AG09309 (cell line): ENCODE measurements around the gene CYB561A3.

ENCODE experiments used
- DNase-seq: peaks from one replicate; pipeline ENCODE4 v3.0.0-alpha.2; 2010; ENCODE audit warnings: low read depth
- H3K4me3 ChIP-seq: 2 replicates; pipeline ENCODE4 v1.5.1; 2011; ENCODE audit warnings: mild to moderate bottlenecking, low read depth, low read length, moderate library complexity; ENCODE audit not compliant: control insufficient read depth
- TF ChIP-seq, protein P1 (sequence below): IDR thresholded peaks from 2 replicates; pipeline ENCODE4 v1.5.1; 2011; ENCODE audit warnings: mild to moderate bottlenecking, low read depth, low read length, inconsistent platforms; ENCODE audit not compliant: insufficient read depth, control insufficient read depth; ENCODE audit errors: missing control alignments

The CYB561A3 gene

DNA sequence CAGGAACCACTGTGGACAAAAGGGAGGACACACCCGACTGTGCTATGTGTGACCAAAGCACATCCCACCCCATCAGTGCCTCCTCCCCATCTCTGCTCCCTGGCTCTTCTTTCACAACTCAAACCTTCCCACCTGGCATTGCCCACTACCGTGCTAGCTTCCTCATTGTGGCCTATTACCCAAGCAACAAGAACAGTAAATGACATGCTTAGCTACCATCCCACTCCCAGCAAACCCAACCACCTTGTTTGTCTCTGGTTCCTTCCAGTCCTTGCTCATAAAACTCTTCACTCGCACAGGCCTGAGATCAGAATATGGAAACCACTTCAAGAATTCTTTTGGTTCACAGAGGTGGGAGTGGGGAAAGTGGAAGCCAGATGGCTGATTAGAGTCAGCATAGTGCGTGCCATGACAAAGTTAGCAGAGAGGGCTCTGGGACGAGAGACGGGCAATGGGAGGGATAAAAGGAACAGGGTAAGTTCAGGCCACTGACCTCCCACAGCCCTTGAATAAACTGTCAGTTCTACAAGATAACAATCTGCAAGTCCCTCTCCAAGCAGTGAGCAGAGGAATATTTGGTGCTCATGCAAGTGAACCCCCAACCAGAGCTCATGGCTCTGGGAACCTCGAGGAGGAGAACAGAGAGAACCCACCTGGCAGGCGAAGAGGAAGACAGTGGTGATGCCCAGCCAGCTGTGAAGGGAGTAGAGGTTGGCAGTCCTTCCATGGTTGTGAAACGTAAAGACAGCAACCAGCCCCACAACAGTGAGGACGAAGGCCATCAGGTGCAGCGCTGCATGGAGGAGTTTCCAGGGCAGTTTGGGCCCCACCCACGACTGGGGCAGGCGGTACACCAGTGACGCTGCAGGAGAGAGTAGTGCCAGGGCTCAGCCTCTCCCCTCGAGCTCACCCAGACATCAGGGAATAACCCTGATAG is 8.3 kb downstream of the CYB561A3 start:
- no peak overlapping the region for H3K4me3 ChIP-seq
- TF ChIP-seq, protein P1, sequence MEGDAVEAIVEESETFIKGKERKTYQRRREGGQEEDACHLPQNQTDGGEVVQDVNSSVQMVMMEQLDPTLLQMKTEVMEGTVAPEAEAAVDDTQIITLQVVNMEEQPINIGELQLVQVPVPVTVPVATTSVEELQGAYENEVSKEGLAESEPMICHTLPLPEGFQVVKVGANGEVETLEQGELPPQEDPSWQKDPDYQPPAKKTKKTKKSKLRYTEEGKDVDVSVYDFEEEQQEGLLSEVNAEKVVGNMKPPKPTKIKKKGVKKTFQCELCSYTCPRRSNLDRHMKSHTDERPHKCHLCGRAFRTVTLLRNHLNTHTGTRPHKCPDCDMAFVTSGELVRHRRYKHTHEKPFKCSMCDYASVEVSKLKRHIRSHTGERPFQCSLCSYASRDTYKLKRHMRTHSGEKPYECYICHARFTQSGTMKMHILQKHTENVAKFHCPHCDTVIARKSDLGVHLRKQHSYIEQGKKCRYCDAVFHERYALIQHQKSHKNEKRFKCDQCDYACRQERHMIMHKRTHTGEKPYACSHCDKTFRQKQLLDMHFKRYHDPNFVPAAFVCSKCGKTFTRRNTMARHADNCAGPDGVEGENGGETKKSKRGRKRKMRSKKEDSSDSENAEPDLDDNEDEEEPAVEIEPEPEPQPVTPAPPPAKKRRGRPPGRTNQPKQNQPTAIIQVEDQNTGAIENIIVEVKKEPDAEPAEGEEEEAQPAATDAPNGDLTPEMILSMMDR: no peak
- DNase-seq: no peak

DNA sequence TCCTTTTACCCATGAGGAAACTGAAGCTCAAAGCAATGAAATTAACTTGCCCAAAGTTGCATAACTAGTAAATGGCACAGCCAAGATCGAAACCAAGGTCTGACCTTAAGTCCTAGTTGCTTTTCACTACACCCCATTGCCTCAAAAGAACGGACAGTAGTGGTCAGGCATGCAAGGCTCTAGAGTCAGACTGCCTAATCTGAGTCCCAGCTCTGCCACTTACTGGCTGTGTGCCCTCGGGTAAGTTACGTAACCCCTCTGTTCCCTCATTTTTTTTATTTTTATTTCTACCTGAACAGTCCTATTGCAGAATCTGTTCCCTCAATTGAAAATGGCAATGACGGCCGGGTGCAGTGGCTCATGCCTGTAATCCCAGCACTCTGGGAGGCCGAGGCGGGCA is 9.6 kb downstream of the CYB561A3 start:
- TF ChIP-seq, protein P1: no peak
- no peak overlapping the region for H3K4me3 ChIP-seq
- no peak for DNase-seq

DNA sequence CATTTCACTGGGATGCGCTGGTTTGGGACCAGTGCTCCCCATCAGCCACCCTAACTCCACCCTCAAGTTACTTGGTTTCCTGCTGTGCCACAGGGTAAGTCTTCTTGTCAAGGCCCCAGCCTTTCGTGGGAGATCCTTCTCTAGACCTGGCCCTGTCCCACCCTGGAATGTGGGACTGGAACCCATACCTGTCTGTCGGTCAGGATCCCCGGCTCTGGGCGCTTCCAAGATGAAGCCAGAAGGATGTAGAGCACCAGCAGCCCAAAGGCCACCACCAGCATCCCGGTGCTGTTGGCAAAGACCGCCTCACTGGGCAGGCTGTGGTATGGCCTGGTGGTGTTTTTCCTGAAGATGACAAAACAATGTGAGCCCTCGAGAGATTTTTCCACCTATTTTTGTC is 10.9 kb downstream of the CYB561A3 start:
- TF ChIP-seq, protein P1: no peak
- no peak overlapping the region for H3K4me3 ChIP-seq
- DNase-seq: no peak

DNA sequence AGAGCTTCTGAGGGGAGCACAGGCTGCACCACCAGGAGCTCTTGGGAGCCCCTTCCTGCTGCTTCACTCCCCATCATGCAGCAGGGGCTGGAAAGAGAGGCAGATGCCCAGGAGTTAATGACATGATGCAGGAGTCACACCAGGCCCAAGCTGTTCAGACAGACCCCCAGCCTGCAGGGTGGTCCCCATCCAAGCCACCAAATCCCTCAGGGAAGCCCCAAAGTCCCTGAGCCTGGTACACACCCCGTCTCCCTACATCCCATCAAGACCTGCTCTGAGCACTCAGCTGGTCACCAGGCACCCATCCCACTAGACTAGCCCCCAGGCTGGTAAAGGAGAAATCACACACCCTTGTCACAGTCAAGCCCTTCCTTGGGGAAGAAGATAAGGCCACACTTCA is 11.3 kb downstream of the CYB561A3 start:
- no peak overlapping the region for H3K4me3 ChIP-seq
- no peak for DNase-seq
- TF ChIP-seq, protein P1: no peak

DNA sequence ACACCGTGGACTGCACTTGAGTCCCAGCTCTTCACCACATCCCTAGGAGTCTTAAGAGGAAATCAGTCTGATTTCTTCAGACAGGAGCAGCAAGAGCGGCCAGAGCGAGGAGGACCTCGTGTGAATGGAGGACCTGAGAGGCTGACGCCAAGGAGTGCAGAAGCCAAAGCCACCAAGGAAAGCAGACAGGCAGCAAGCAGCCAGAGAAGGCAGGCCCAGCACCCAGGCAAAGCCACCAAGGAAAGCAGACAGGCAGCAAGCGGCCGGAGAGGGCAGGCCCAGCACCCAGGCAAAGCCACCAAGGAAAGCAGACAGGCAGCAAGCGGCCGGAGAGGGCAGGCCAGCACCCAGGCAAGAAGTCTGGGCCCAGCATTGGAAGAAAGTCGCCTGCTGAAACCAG is 11.8 kb downstream of the CYB561A3 start:
- no peak for DNase-seq
- H3K4me3 ChIP-seq: no peak overlapping the region
- TF ChIP-seq, protein P1: no peak

DNA sequence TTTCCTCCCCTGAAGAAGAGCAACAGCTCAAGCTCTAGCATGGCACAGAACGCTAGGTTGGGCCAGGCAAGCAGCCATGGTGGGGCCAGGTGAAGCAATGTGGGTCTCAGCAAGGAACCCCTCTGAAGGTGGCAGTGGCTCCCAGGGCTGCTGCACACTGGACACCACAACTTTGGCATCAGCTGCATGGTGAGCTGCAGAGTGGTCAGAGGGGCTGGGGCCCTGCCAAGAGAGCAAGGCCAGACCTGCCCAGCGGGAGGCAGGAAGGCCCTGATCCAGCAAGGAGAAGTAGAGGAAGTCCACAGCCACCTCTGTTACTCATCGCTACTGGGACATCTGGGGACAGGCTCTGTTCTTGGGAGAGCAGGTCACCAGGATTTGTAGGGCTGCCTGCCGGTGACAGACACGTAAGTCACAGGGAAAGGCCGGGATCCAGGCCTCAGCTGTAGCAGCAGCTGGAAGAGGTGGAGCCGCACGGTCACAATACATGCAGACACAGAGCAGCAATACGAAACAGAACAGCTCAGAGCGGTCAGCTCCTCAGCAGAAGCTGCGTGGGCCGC is 12.4 kb downstream of the CYB561A3 start:
- TF ChIP-seq, protein P1: no peak
- DNase-seq: no peak
- H3K4me3 ChIP-seq: no peak overlapping the region
